ENCODE results near the gene EMILIN1. TPM values are rescaled to one million over a fixed set of nuclear protein-coding genes. Genes with fewer than 3 reads are reported as not detected.

The EMILIN1 gene
- total RNA-seq, 1 experiment from 2014 or later, result 1.2 TPM

- no peaks in the 10 kb centered on the region for H3K9me3 Mint-ChIP-seq
- H3K4ac ChIP-seq (ENCODE audit: low read depth, low read length), result no peak within 1 kb of the TSS
- no peak within 1 kb of the TSS for H2BK5ac ChIP-seq (ENCODE audit: insufficient read length, low read length)
- H3K4me2 ChIP-seq (ENCODE audit: insufficient read depth, insufficient read length, low read length), result peak within 1 kb of the TSS; percentile 80
- H3K36me3 Mint-ChIP-seq (ENCODE audit: insufficient read depth in 1 of 3, low read depth in 3 of 3), result peaks cover 13 to 45% (median 44%) of the 10 kb centered on the region in 3 experiments; a peak in 6 of 7 replicates
- no peak within 1 kb of the TSS for H2BK12ac ChIP-seq (ENCODE audit: insufficient read length, low read depth, low read length)
- TF ChIP-seq, protein P1, sequence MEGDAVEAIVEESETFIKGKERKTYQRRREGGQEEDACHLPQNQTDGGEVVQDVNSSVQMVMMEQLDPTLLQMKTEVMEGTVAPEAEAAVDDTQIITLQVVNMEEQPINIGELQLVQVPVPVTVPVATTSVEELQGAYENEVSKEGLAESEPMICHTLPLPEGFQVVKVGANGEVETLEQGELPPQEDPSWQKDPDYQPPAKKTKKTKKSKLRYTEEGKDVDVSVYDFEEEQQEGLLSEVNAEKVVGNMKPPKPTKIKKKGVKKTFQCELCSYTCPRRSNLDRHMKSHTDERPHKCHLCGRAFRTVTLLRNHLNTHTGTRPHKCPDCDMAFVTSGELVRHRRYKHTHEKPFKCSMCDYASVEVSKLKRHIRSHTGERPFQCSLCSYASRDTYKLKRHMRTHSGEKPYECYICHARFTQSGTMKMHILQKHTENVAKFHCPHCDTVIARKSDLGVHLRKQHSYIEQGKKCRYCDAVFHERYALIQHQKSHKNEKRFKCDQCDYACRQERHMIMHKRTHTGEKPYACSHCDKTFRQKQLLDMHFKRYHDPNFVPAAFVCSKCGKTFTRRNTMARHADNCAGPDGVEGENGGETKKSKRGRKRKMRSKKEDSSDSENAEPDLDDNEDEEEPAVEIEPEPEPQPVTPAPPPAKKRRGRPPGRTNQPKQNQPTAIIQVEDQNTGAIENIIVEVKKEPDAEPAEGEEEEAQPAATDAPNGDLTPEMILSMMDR (conservative IDR thresholded peaks at IDR 0.05), result peak; percentile 32; the same call in 2 of the 3 replicates
- H3K79me2 ChIP-seq (ENCODE audit: insufficient read depth, low read length), result no peaks in the 10 kb centered on the region
- no peak within 1 kb of the TSS for H2BK15ac ChIP-seq (ENCODE audit: low read depth, low read length)
- no peak within 1 kb of the TSS for H3K14ac ChIP-seq (ENCODE audit: insufficient read depth, low read length)
- no peaks in the 10 kb centered on the region for H3K27me3 ChIP-seq (ENCODE audit: insufficient read depth, low read length)
- no peaks in the 10 kb centered on the region for H3K9me3 ChIP-seq (ENCODE audit: control insufficient read depth, low read depth, low read length)
- no peak within 1 kb of the TSS for H4K8ac ChIP-seq (replicated peaks; ENCODE audit: insufficient read length, low read depth, low read length)
- H3K4me1 Mint-ChIP-seq, result peaks cover 12 to 17% of the 10 kb centered on the region in 2 experiments
- peak within 1 kb of the TSS; percentile 27 to 81 (median 36); a peak in 4 of 7 replicates for H3K27ac Mint-ChIP-seq
- no peak within 1 kb of the TSS for H3K18ac ChIP-seq (ENCODE audit: insufficient read length, low read depth, low read length)
- no peak within 1 kb of the TSS for H3K56ac ChIP-seq (ENCODE audit: insufficient read length, low read depth, low read length)
- no peak within 1 kb of the TSS for H2BK120ac ChIP-seq (ENCODE audit: low read depth, low read length, poor library complexity, severe bottlenecking)
- no peak within 1 kb of the TSS for H2AK5ac ChIP-seq (ENCODE audit: insufficient read length, low read length)
- H4K91ac ChIP-seq (ENCODE audit: insufficient read length, low read depth, low read length), result no peak within 1 kb of the TSS
- no peaks in the 10 kb centered on the region for H3K27me3 Mint-ChIP-seq (ENCODE audit: low read depth)
- no peak within 1 kb of the TSS for H2AFZ ChIP-seq (ENCODE audit: low read length)
- H3K79me1 ChIP-seq (ENCODE audit: insufficient read depth, low read depth, low read length, poor library complexity, severe bottlenecking), result no peaks in the 10 kb centered on the region
- no peak within 1 kb of the TSS for H3K27ac ChIP-seq (ENCODE audit: insufficient read length, low read depth, low read length)
- H4K5ac ChIP-seq (ENCODE audit: insufficient read length, low read depth, low read length), result no peak within 1 kb of the TSS
- peaks cover 4% of the 10 kb centered on the region for H4K20me1 ChIP-seq (ENCODE audit: control insufficient read depth, insufficient read depth, insufficient read length)
- H3K23me2 ChIP-seq (ENCODE audit: insufficient read length, low read depth, low read length, poor library complexity, severe bottlenecking), result peaks cover 7% of the 10 kb centered on the region
- H3T11ph ChIP-seq (ENCODE audit: low read length), result no peak within 1 kb of the TSS
- no CpG with 5 or more reads among the region's 76 CpGs for WGBS (ENCODE audit: extremely low coverage, insufficient read length, low lambda C conversion rate)
- no peaks in the 10 kb centered on the region for H3K4me1 ChIP-seq (ENCODE audit: insufficient read depth, low read length)
- no peak within 1 kb of the TSS for H2BK20ac ChIP-seq (ENCODE audit: low read depth, low read length, poor library complexity, severe bottlenecking)
- no peak within 1 kb of the TSS for H3K23ac ChIP-seq (ENCODE audit: insufficient read length, low read depth, low read length)
- peak within 1 kb of the TSS; percentile 53 for H3K9ac ChIP-seq (ENCODE audit: extremely low read depth, insufficient read length, low read length)
- H3K4me3 Mint-ChIP-seq, result peak within 1 kb of the TSS; percentile 94 to 97
- peak; percentile 83 for DNase-seq
Observed at GRCh38 chr2:27032495-27033252, 45.7 kb upstream of the EMILIN1 start, which contains the start of gene TMEM214. TMEM214 (plus strand) TSS chr2:27032965; CDS start chr2:27033016, 51 bp downstream.

Data from H9 (cell line).